H9 (cell line): Measurements from ENCODE around the gene PAEP. TPM values are rescaled to one million over a fixed set of nuclear protein-coding genes. Genes with fewer than 3 reads are reported as not detected.

Experiments
- DNase-seq: peaks from one replicate; pipeline ENCODE4 v3.0.0-alpha.2; 2017
- H2AFZ ChIP-seq: one replicate; pipeline ENCODE4 v1.6.1; 2013; ENCODE audit warnings: mild to moderate bottlenecking, low read length, control low read depth, moderate library complexity
- H2AK5ac ChIP-seq: 2 replicates; pipeline ENCODE4 v1.6.1; 2013; ENCODE audit warnings: low read length, control low read depth, mixed read lengths; ENCODE audit not compliant: insufficient read length
- H2BK120ac ChIP-seq: one replicate; pipeline ENCODE4 v1.6.1; 2013; ENCODE audit warnings: low read depth, mild to moderate bottlenecking, low read length, control low read depth, inconsistent platforms; ENCODE audit not compliant: poor library complexity, severe bottlenecking
- H2BK12ac ChIP-seq: 2 replicates; pipeline ENCODE4 v1.6.1; 2013; ENCODE audit warnings: low read length, control low read depth, mixed read lengths, low read depth; ENCODE audit not compliant: insufficient read length
- H2BK15ac ChIP-seq: 2 replicates; pipeline ENCODE4 v1.6.1; 2013; ENCODE audit warnings: low read depth, low read length, control low read depth
- H2BK20ac ChIP-seq: one replicate; pipeline ENCODE4 v1.6.1; 2013; ENCODE audit warnings: low read depth, mild to moderate bottlenecking, low read length, control low read depth, inconsistent platforms; ENCODE audit not compliant: poor library complexity, severe bottlenecking
- H2BK5ac ChIP-seq: 2 replicates; pipeline ENCODE4 v1.6.1; 2013; ENCODE audit warnings: low read length, control low read depth, mixed read lengths; ENCODE audit not compliant: insufficient read length
- H3K14ac ChIP-seq: 2 replicates; pipeline ENCODE4 v1.6.1; 2013; ENCODE audit warnings: low read length, control low read depth; ENCODE audit not compliant: insufficient read depth
- H3K18ac ChIP-seq: 2 replicates; pipeline ENCODE4 v1.6.1; 2013; ENCODE audit warnings: low read depth, mild to moderate bottlenecking, mixed read lengths, low read length, control low read depth; ENCODE audit not compliant: insufficient read length
- H3K23ac ChIP-seq: 2 replicates; pipeline ENCODE4 v1.6.1; 2013; ENCODE audit warnings: low read length, control low read depth, mixed read lengths, low read depth; ENCODE audit not compliant: insufficient read length
- H3K23me2 ChIP-seq: 2 replicates; pipeline ENCODE4 v1.6.1; 2013; ENCODE audit warnings: low read depth, mild to moderate bottlenecking, mixed read lengths, low read length, control low read depth; ENCODE audit not compliant: insufficient read length, poor library complexity, severe bottlenecking
- H3K27ac ChIP-seq: 2 replicates; pipeline ENCODE4 v1.5.1; 2013; ENCODE audit warnings: low read length, control low read depth, mixed read lengths, low read depth; ENCODE audit not compliant: insufficient read length
- H3K27me3 ChIP-seq: 2 replicates; pipeline ENCODE4 v1.6.1; 2013; ENCODE audit warnings: low read length, control low read depth, inconsistent platforms; ENCODE audit not compliant: insufficient read depth
- H3K4ac ChIP-seq: 2 replicates; pipeline ENCODE4 v1.6.1; 2013; ENCODE audit warnings: low read depth, mild to moderate bottlenecking, control low read depth, inconsistent platforms, low read length, moderate library complexity
- H3K4me1 ChIP-seq: 2 replicates; pipeline ENCODE4 v1.6.1; 2013; ENCODE audit warnings: low read length, control low read depth, inconsistent platforms; ENCODE audit not compliant: insufficient read depth
- H3K4me2 ChIP-seq: 2 replicates; pipeline ENCODE4 v1.6.1; 2013; ENCODE audit warnings: low read length, control low read depth, mixed read lengths; ENCODE audit not compliant: insufficient read length, insufficient read depth
- H3K56ac ChIP-seq: 2 replicates; pipeline ENCODE4 v1.6.1; 2013; ENCODE audit warnings: low read depth, mild to moderate bottlenecking, mixed read lengths, low read length, control low read depth; ENCODE audit not compliant: insufficient read length
- H3K79me1 ChIP-seq: 2 replicates; pipeline ENCODE4 v1.6.1; 2013; ENCODE audit warnings: low read depth, mild to moderate bottlenecking, moderate library complexity, low read length, control low read depth, inconsistent platforms; ENCODE audit not compliant: insufficient read depth, poor library complexity, severe bottlenecking
- H3K79me2 ChIP-seq: 2 replicates; pipeline ENCODE4 v1.6.1; 2013; ENCODE audit warnings: low read length, control low read depth, inconsistent platforms; ENCODE audit not compliant: insufficient read depth
- H3K9ac ChIP-seq: 2 replicates; pipeline ENCODE4 v1.6.1; 2013; ENCODE audit warnings: low read length, control low read depth, mixed read lengths; ENCODE audit not compliant: insufficient read length; ENCODE audit errors: extremely low read depth
- H3K9me3 ChIP-seq: one replicate; pipeline ENCODE4 v1.6.1; 2013; ENCODE audit warnings: low read depth, low read length, inconsistent platforms; ENCODE audit not compliant: control insufficient read depth
- H3T11ph ChIP-seq: one replicate; pipeline ENCODE4 v1.6.1; 2013; ENCODE audit warnings: mild to moderate bottlenecking, low read length, control low read depth, inconsistent platforms
- H4K20me1 ChIP-seq: one replicate; pipeline ENCODE4 v1.6.1; 2013; ENCODE audit not compliant: control insufficient read depth, insufficient read length, insufficient read depth
- H4K5ac ChIP-seq: 2 replicates; pipeline ENCODE4 v1.6.1; 2013; ENCODE audit warnings: low read depth, mild to moderate bottlenecking, mixed read lengths, low read length, control low read depth; ENCODE audit not compliant: insufficient read length
- H4K8ac ChIP-seq: replicated peaks from 2 replicates; pipeline ENCODE4 v1.6.1; 2013; ENCODE audit warnings: low read length, control low read depth, mixed read lengths, low read depth; ENCODE audit not compliant: insufficient read length
- H4K91ac ChIP-seq: 2 replicates; pipeline ENCODE4 v1.6.1; 2013; ENCODE audit warnings: low read depth, mild to moderate bottlenecking, moderate library complexity, mixed read lengths, low read length, control low read depth; ENCODE audit not compliant: insufficient read length
- H3K27ac Mint-ChIP-seq, 3 experiments: 2 replicates in 2 of 3; 3 replicates in 1 of 3; pipeline ENCODE4 v1.8.0; 2020 to 2021; ENCODE audit warnings: mixed read lengths in 3 of 3, mild to moderate bottlenecking in 1 of 3, moderate library complexity in 1 of 3
- H3K27me3 Mint-ChIP-seq: 2 replicates; pipeline ENCODE4 v1.8.0; 2021; ENCODE audit warnings: low read depth, mild to moderate bottlenecking, moderate library complexity, mixed read lengths
- H3K36me3 Mint-ChIP-seq, 3 experiments: 2 replicates in 2 of 3; 3 replicates in 1 of 3; pipeline ENCODE4 v1.8.0; 2020 to 2021; ENCODE audit warnings: low read depth in 3 of 3, mixed read lengths in 3 of 3; ENCODE audit not compliant: insufficient read depth in 1 of 3
- H3K4me1 Mint-ChIP-seq, 2 experiments: 2 replicates each; pipeline ENCODE4 v1.8.0; 2020; ENCODE audit warnings: mixed read lengths in 2 of 2
- H3K4me3 Mint-ChIP-seq, 2 experiments: 2 replicates in 1 of 2; 3 replicates in 1 of 2; pipeline ENCODE4 v1.8.0; 2020 to 2021; ENCODE audit warnings: mild to moderate bottlenecking in 2 of 2, mixed read lengths in 2 of 2, moderate library complexity in 1 of 2
- H3K9me3 Mint-ChIP-seq, 2 experiments: 2 replicates in 1 of 2; 3 replicates in 1 of 2; pipeline ENCODE4 v1.8.0; 2020; ENCODE audit warnings: mild to moderate bottlenecking in 2 of 2, mixed read lengths in 2 of 2, moderate library complexity in 1 of 2
- WGBS: extraction: QIAGEN DNeasy Blood & Tissue Kit; methylation state at CpG from one replicate; pipeline ENCODE4 v1.1.7; 2013; ENCODE audit warnings: missing lambda C conversion rate, low lambda C conversion rate, mixed read lengths; ENCODE audit not compliant: insufficient read length; ENCODE audit errors: extremely low coverage; 5-methylcytosine and 5-hydroxymethylcytosine counted together
- total RNA-seq: library from RNA; stranded (reverse); gene quantifications from 2 replicates; pipeline ENCODE4 v1.2.1, GENCODE V29; 2021
- TF ChIP-seq, protein P1 (sequence below): fragments of 200-600 bp; sonication (generic); conservative IDR thresholded peaks from 3 replicates; pipeline ENCODE4 v1.8.0; 2021; ENCODE audit warnings: antibody characterized with exemption, mild to moderate bottlenecking

Gene PAEP
- total RNA-seq, 1 experiment from 2014 or later = not detected

DNA sequence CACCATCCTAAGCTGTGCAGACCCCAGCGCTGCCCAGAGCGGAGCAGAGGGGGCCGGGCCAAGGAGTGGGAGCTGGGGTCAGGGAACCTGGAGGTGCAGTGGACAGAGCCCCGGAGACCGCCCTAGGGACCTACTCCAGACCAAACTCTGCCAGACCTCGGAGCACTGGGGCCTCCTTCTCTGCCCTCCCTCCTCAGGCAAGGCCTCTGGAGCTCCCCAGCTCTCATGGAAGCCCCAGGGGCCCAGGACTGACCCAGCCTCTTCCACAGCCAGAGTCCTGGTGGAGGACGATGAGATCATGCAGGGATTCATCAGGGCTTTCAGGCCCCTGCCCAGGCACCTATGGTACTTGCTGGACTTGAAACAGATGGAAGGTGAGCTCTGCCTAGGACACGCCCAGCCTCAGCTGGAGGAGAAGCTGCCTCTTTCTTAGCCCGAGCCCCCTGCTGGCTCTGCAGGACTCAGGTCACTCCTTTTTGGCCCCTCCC lies 3.6 kb downstream of the PAEP start:
- Histone ChIP-seq H4K91ac (no peak overlapping the region), H3K27ac (no peak overlapping the region), H3K9me3 (no peaks in the 10 kb centered on the region), H3K27me3 (no peaks in the 10 kb centered on the region), H2BK120ac (no peak overlapping the region), H2BK15ac (no peak overlapping the region), H3T11ph (no peak overlapping the region), H2AFZ (no peak overlapping the region), H3K4me2 (no peak overlapping the region), H3K9ac (no peak overlapping the region), H3K4me1 (no peaks in the 10 kb centered on the region), H2BK12ac (no peak overlapping the region), H3K23me2 (no peaks in the 10 kb centered on the region), H4K5ac (no peak overlapping the region), H3K56ac (no peak overlapping the region), H4K20me1 (no peaks in the 10 kb centered on the region), H4K8ac (no peak overlapping the region), H3K4ac (no peak overlapping the region), H3K79me1 (no peaks in the 10 kb centered on the region), H2AK5ac (no peak overlapping the region), H3K79me2 (no peaks in the 10 kb centered on the region), H3K18ac (no peak overlapping the region), H3K23ac (no peak overlapping the region), H2BK5ac (no peak overlapping the region), H2BK20ac (no peak overlapping the region), H3K14ac (no peak overlapping the region)
- Mint-ChIP-seq H3K9me3 (peaks cover 9% of the 10 kb centered on the region in 2 experiments), H3K4me1 (peaks cover 4 to 5% of the 10 kb centered on the region in 2 experiments), H3K4me3 (no peak overlapping the region), H3K36me3 (peaks cover 8% of the 10 kb centered on the region in 3 experiments), H3K27me3 (peaks cover 3% of the 10 kb centered on the region; the same call in 1 of the 2 replicates), H3K27ac (peak overlapping the region in 1 of 3 experiments; percentile 70; a peak in 1 of 7 replicates)
- TF ChIP-seq, protein P1, sequence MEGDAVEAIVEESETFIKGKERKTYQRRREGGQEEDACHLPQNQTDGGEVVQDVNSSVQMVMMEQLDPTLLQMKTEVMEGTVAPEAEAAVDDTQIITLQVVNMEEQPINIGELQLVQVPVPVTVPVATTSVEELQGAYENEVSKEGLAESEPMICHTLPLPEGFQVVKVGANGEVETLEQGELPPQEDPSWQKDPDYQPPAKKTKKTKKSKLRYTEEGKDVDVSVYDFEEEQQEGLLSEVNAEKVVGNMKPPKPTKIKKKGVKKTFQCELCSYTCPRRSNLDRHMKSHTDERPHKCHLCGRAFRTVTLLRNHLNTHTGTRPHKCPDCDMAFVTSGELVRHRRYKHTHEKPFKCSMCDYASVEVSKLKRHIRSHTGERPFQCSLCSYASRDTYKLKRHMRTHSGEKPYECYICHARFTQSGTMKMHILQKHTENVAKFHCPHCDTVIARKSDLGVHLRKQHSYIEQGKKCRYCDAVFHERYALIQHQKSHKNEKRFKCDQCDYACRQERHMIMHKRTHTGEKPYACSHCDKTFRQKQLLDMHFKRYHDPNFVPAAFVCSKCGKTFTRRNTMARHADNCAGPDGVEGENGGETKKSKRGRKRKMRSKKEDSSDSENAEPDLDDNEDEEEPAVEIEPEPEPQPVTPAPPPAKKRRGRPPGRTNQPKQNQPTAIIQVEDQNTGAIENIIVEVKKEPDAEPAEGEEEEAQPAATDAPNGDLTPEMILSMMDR = no peak
- no peak for DNase-seq
- no CpG with 5 or more reads among the region's 9 CpGs for WGBS
